ENCODE data around the gene PLCB1.

Gene PLCB1

GRCh38 chr20:8250539-8251200 lies 118.6 kb downstream of the PLCB1 start:
- no peak for DNase-seq

- DNase-seq = no peak
Observed at GRCh38 chr20:8251201-8251575, 119.1 kb downstream of the PLCB1 start.

GRCh38 chr20:8254911-8255582 lies 123.0 kb downstream of the PLCB1 start:
- no peak for DNase-seq

- DNase-seq = no peak
Observed at GRCh38 chr20:8255945-8256632, 124.0 kb downstream of the PLCB1 start.

GRCh38 chr20:8260837-8261251 lies 128.8 kb downstream of the PLCB1 start:
- DNase-seq = peak; percentile 51

GRCh38 chr20:8262721-8263120 lies 130.7 kb downstream of the PLCB1 start:
- no peak for DNase-seq

GRCh38 chr20:8265588-8265987 lies 133.5 kb downstream of the PLCB1 start:
- DNase-seq = no peak

GRCh38 chr20:8267009-8267408 lies 134.9 kb downstream of the PLCB1 start:
- DNase-seq = no peak

GRCh38 chr20:8271727-8272126 lies 139.7 kb downstream of the PLCB1 start:
- DNase-seq = no peak

- no peak for DNase-seq
Observed at GRCh38 chr20:8272766-8273165, 140.7 kb downstream of the PLCB1 start.

GRCh38 chr20:8284902-8285301 lies 152.8 kb downstream of the PLCB1 start:
- no peak for DNase-seq

GRCh38 chr20:8287340-8287739 lies 155.3 kb downstream of the PLCB1 start:
- no peak for DNase-seq

- DNase-seq = no peak
Observed at GRCh38 chr20:8291200-8291599, 159.1 kb downstream of the PLCB1 start.

- no peak for DNase-seq
Observed at GRCh38 chr20:8291873-8292272, 159.8 kb downstream of the PLCB1 start.

- DNase-seq = no peak
Observed at GRCh38 chr20:8292793-8293192, 160.7 kb downstream of the PLCB1 start.

- no peak for DNase-seq
Observed at GRCh38 chr20:8293750-8294149, 161.7 kb downstream of the PLCB1 start.

- no peak for DNase-seq
Observed at GRCh38 chr20:8296536-8296935, 164.5 kb downstream of the PLCB1 start.

- no peak for DNase-seq
Observed at GRCh38 chr20:8298426-8299043, 166.5 kb downstream of the PLCB1 start.

- DNase-seq = no peak
Observed at GRCh38 chr20:8299921-8300320, 167.9 kb downstream of the PLCB1 start.

- no peak for DNase-seq
Observed at GRCh38 chr20:8301655-8302054, 169.6 kb downstream of the PLCB1 start.

- DNase-seq = no peak
Observed at GRCh38 chr20:8303651-8304050, 171.6 kb downstream of the PLCB1 start.

- no peak for DNase-seq
Observed at GRCh38 chr20:8304124-8304816, 172.2 kb downstream of the PLCB1 start.

- DNase-seq = no peak
Observed at GRCh38 chr20:8305449-8305978, 173.4 kb downstream of the PLCB1 start.

Measured in SIG-M5 (cell line).